PC-3 (cell line): ENCODE measurements around the gene NFE2. TPM values are rescaled to one million over a fixed set of nuclear protein-coding genes. Genes with fewer than 3 reads are reported as not detected.

Experiments
- ATAC-seq: fragments of 200-7000 bp; cut with Tn5 transposase; 2 replicates; pipeline ENCODE4 v1.9.1; 2020; ENCODE audit warnings: mild to moderate bottlenecking, moderate library complexity
- BruUV-seq: library from RNA; stranded (reverse); fragments of 400-500 nt; replicated peaks from 2 replicates; lab custom pipeline; 2021; lab: Mats Ljungman, UMichigan
- CTCF ChIA-PET: fragments of 300-600 bp; sonication (Branson Sonifier 250); formaldehyde crosslinking; loops from one replicate; lab custom pipeline; 2022; ENCODE audit warnings: antibody characterized with exemption; lab: Charles Lee
- POLR2A ChIA-PET: fragments of 300-600 bp; sonication (Branson Sonifier 250); formaldehyde crosslinking; loops from one replicate; lab custom pipeline; 2022; ENCODE audit warnings: antibody characterized with exemption; ENCODE audit not compliant: unreplicated experiment; lab: Charles Lee
- DNase-seq: peaks from one replicate; pipeline ENCODE4 v3.0.0-alpha.2; 2015
- H2AFZ ChIP-seq: fragments of 300-600 bp; sonication (generic); 2 replicates; pipeline ENCODE4 v1.6.0; 2016; ENCODE audit warnings: antibody characterized with exemption, low read length
- H3F3A ChIP-seq: fragments of 300-600 bp; sonication (generic); one replicate; pipeline ENCODE4 v1.6.0; 2017; ENCODE audit warnings: antibody characterized with exemption, low read length, control low read depth, mild to moderate bottlenecking; ENCODE audit not compliant: unreplicated experiment
- H3K27ac ChIP-seq: fragments of 300-600 bp; sonication (generic); 2 replicates; pipeline ENCODE4 v1.5.1; 2016; ENCODE audit warnings: mild to moderate bottlenecking, low read length
- H3K27me3 ChIP-seq: fragments of 300-600 bp; sonication (generic); 2 replicates; pipeline ENCODE4 v1.6.1; 2016; ENCODE audit warnings: low read length, mixed read lengths
- H3K36me3 ChIP-seq: fragments of 300-600 bp; sonication (generic); 2 replicates; pipeline ENCODE4 v1.6.1; 2016; ENCODE audit warnings: low read depth, mixed run types, low read length, mixed read lengths
- H3K4me1 ChIP-seq: fragments of 300-600 bp; sonication (generic); 2 replicates; pipeline ENCODE4 v1.5.1; 2016; ENCODE audit warnings: low read length; ENCODE audit not compliant: insufficient read depth
- H3K4me2 ChIP-seq: fragments of 300-600 bp; sonication (generic); 2 replicates; pipeline ENCODE4 v1.6.0; 2016; ENCODE audit warnings: low read length
- H3K4me3 ChIP-seq: fragments of 300-600 bp; sonication (generic); 2 replicates; pipeline ENCODE4 v1.5.1; 2016; ENCODE audit warnings: mild to moderate bottlenecking, low read length, mixed read lengths
- H3K79me2 ChIP-seq: fragments of 300-600 bp; sonication (generic); 2 replicates; pipeline ENCODE4 v1.6.1; 2017; ENCODE audit warnings: low read length, mixed read lengths
- H3K9ac ChIP-seq: fragments of 300-600 bp; sonication (generic); 2 replicates; pipeline ENCODE4 v1.6.0; 2016; ENCODE audit warnings: mild to moderate bottlenecking, low read length
- H3K9me2 ChIP-seq: fragments of 300-600 bp; sonication (generic); replicated peaks from 2 replicates; pipeline ENCODE4 v1.6.1; 2016; ENCODE audit warnings: mixed run types, low read length, mixed read lengths
- H3K9me3 ChIP-seq: fragments of 300-600 bp; sonication (generic); 2 replicates; pipeline ENCODE4 v1.6.1; 2016; ENCODE audit warnings: low read length, mixed read lengths
- H4K20me1 ChIP-seq: fragments of 300-600 bp; sonication (generic); 2 replicates; pipeline ENCODE4 v1.6.1; 2016; ENCODE audit warnings: low read length, mixed read lengths
- CTCF ChIP-seq: fragments of 300-600 bp; sonication (generic); conservative IDR thresholded peaks from 2 replicates; pipeline ENCODE4 v1.5.1; 2017; ENCODE audit warnings: antibody characterized with exemption, low read depth, mild to moderate bottlenecking, low read length
- EZH2 ChIP-seq: fragments of 300-600 bp; sonication (generic); IDR thresholded peaks from one replicate; pipeline ENCODE4 v1.6.1; 2017; ENCODE audit warnings: antibody characterized with exemption, mild to moderate bottlenecking, low read length; ENCODE audit not compliant: unreplicated experiment
- EZH2phosphoT487 ChIP-seq: fragments of 300-600 bp; sonication (generic); IDR thresholded peaks from 2 replicates; pipeline ENCODE4 v1.6.1; 2018; ENCODE audit warnings: mild to moderate bottlenecking, antibody characterized with exemption, low read length, borderline replicate concordance
- intact Hi-C: fragments of 100-400 bp; cut with micrococcal nuclease; formaldehyde crosslinking; loops from 2 replicates; pipeline ENCODE4 v1.9.0; 2023
- total RNA-seq: library from RNA; depleted of rRNA; stranded (reverse); fragments of >200 nt; gene quantifications from 2 replicates; pipeline ENCODE4 v1.2.3, GENCODE V29; 2014

The NFE2 gene
- total RNA-seq, 1 experiment from 2014 or later, result 0.26 TPM

GRCh38 chr12:54280468-54281260 lies 20.2 kb downstream of the NFE2 start, which contains the start of gene HNRNPA1:
HNRNPA1 (plus strand) TSS chr12:54280726; CDS start chr12:54280808, 82 bp downstream.
- Histone ChIP-seq H3K9me3 (no peaks in the 10 kb centered on the region), H3F3A (peaks cover 13% of the 10 kb centered on the region), H3K36me3 (peaks cover 61% of the 10 kb centered on the region), H3K79me2 (peaks cover 85% of the 10 kb centered on the region), H3K4me3 (peak within 1 kb of the TSS; percentile 88), H3K4me2 (peak within 1 kb of the TSS; percentile 91), H4K20me1 (peaks cover 45% of the 10 kb centered on the region), H3K9me2 (no peaks in the 10 kb centered on the region), H3K27me3 (no peaks in the 10 kb centered on the region), H3K4me1 (peaks cover 31% of the 10 kb centered on the region), H2AFZ (peak within 1 kb of the TSS; percentile 79), H3K9ac (peak within 1 kb of the TSS; percentile 99), H3K27ac (peak within 1 kb of the TSS; percentile 87)
- peak; percentile 85 for ATAC-seq
- DNase-seq, result peak; percentile 99
- CTCF ChIA-PET, result interaction anchor here (0.8 to 1.8 kb wide), 2 partner anchors 29 to 44 kb away, joined by 4 to 7 read pairs; partner anchors contain the start of gene COPZ1
- POLR2A ChIA-PET, result interaction anchor here (0.5 to 1.9 kb wide), 3 partner anchors 21 to 263 kb away, joined by 3 to 40 read pairs (median 4); partner anchors contain the start of gene COPZ1
- BruUV-seq, result TSS peak; percentile 53
- no peak for TF ChIP-seq EZH2phosphoT487
- no peak for TF ChIP-seq CTCF
- TF ChIP-seq EZH2, result no peak
- intact Hi-C loops, result loop anchor here (1.0 kb wide), 2 partner anchors 44 to 79 kb away; no protein-coding TSS in a partner anchor

DNA sequence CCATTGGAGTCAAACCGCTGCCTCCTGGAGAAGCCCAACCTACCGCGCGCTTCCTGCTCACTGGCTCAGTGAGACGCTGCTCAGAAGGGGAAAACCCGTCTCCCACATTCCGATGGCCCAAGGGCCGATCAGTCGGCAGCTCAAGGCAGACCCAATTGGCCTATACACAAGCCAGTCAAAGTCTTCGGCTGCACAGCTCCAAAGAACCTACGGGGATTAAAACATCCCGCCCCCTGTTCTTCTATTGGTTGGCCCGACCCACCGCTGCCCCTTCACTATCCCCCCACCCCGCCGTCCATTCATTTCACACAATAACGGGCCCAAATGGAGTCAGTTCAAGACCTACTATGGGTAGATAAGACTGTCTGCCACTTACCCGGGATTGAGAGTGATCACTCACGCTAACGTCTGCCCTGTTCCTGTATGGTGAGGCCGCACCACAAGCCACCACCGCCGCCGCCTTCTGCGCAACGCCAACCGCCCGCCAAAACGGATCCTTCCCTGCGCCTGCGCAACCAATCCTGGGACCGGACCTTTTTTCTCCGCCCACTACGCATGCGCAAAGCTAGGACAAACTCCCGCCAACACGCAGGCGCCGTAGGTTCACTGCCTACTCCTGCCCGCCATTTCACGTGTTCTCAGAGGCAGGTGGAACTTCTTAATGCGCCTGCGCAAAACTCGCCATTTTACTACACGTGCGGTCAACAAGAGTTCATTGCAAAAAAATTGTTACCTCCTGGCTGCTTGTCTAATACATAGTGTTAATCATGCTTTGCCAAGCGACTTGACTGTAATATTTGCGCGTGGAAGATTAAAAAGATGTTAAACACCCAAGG lies 21.0 kb downstream of the NFE2 start, which contains the start of gene CBX5:
TSS of gene CBX5 (minus strand) at position 491 of the 836 bp plus-strand sequence. CDS start 22,472 bp downstream, outside the sequence.
- Histone ChIP-seq H3K9me3 (no peaks in the 10 kb centered on the region), H3K4me1 (peaks cover 31% of the 10 kb centered on the region), H3K4me3 (peak within 1 kb of the TSS; percentile 88), H3K9ac (peak within 1 kb of the TSS; percentile 99), H2AFZ (peak within 1 kb of the TSS; percentile 79), H3K36me3 (peaks cover 55% of the 10 kb centered on the region), H3K27me3 (no peaks in the 10 kb centered on the region), H3K79me2 (peaks cover 86% of the 10 kb centered on the region), H3F3A (peaks cover 7% of the 10 kb centered on the region), H3K27ac (peak within 1 kb of the TSS; percentile 87), H4K20me1 (peaks cover 38% of the 10 kb centered on the region), H3K4me2 (peak within 1 kb of the TSS; percentile 91), H3K9me2 (no peaks in the 10 kb centered on the region)
- peak; percentile 99 for DNase-seq
- CTCF ChIA-PET, result interaction anchor here (0.6 to 1.8 kb wide), 2 partner anchors 28 to 45 kb away, joined by 6 to 7 read pairs; partner anchors contain the start of gene COPZ1
- TF ChIP-seq CTCF (no peak), EZH2 (no peak), EZH2phosphoT487 (no peak)
- intact Hi-C loops, result loop anchor here (1.0 kb wide), 2 partner anchors 44 to 79 kb away; no protein-coding TSS in a partner anchor
- POLR2A ChIA-PET, result interaction anchor here (0.5 to 1.9 kb wide), 4 partner anchors 22 to 263 kb away, joined by 3 to 40 read pairs (median 4); partner anchors contain the start of gene COPZ1
- BruUV-seq, result no TSS peak
- peak; percentile 86 for ATAC-seq
